Mesenchymal stem cell (in vitro differentiated cells and primary cell): Measurements from ENCODE around the gene EFCAB9.

Experiments used
- DNase-seq: peaks from one replicate; pipeline ENCODE4 v3.0.0-alpha.2; 2013
- H2AFZ ChIP-seq: one replicate; pipeline ENCODE4 v1.6.1; 2013; ENCODE audit warnings: low read depth, mild to moderate bottlenecking, control low read depth, inconsistent platforms, low read length, moderate library complexity
- H2AK5ac ChIP-seq: 2 replicates; pipeline ENCODE4 v1.6.1; 2013; ENCODE audit warnings: low read length, moderate library complexity, mild to moderate bottlenecking, inconsistent platforms; ENCODE audit not compliant: severe bottlenecking
- H2BK120ac ChIP-seq: one replicate; pipeline ENCODE4 v1.6.1; 2013; ENCODE audit warnings: low read depth, mild to moderate bottlenecking, inconsistent platforms, low read length, moderate library complexity
- H2BK12ac ChIP-seq, 2 experiments: one replicate each; pipeline ENCODE4 v1.6.1; 2013; ENCODE audit warnings: inconsistent platforms in 2 of 2, low read length in 2 of 2, mild to moderate bottlenecking in 2 of 2, moderate library complexity in 2 of 2, control low read depth in 1 of 2
- H2BK15ac ChIP-seq: one replicate; pipeline ENCODE4 v1.6.1; 2013; ENCODE audit warnings: mild to moderate bottlenecking, low read depth, inconsistent platforms; ENCODE audit not compliant: poor library complexity, severe bottlenecking
- H2BK5ac ChIP-seq: 2 replicates; pipeline ENCODE4 v1.6.1; 2013; ENCODE audit warnings: low read depth, mild to moderate bottlenecking, low read length, control low read depth, inconsistent platforms; ENCODE audit not compliant: poor library complexity, severe bottlenecking
- H3K14ac ChIP-seq, 2 experiments: one replicate each; pipeline ENCODE4 v1.6.1; 2013; ENCODE audit warnings: inconsistent platforms in 2 of 2, low read length in 2 of 2, control low read depth in 1 of 2, mild to moderate bottlenecking in 1 of 2, moderate library complexity in 1 of 2
- H3K18ac ChIP-seq, 2 experiments: one replicate each; pipeline ENCODE4 v1.6.1; 2013; ENCODE audit warnings: inconsistent platforms in 2 of 2, low read length in 2 of 2, control low read depth in 1 of 2, low read depth in 1 of 2, mild to moderate bottlenecking in 1 of 2
- H3K23ac ChIP-seq, 2 experiments: one replicate each; pipeline ENCODE4 v1.6.1; 2013; ENCODE audit warnings: inconsistent platforms in 2 of 2, low read length in 2 of 2, mild to moderate bottlenecking in 2 of 2, moderate library complexity in 2 of 2, control low read depth in 1 of 2
- H3K27ac ChIP-seq: 2 replicates; pipeline ENCODE4 v1.5.1; 2013; ENCODE audit warnings: mild to moderate bottlenecking, moderate library complexity, low read length, control low read depth, inconsistent platforms; ENCODE audit not compliant: poor library complexity, severe bottlenecking
- H3K27me3 ChIP-seq, 2 experiments: 2 replicates each; pipeline versions ENCODE4 v1.6.1 to v1.7.0; 2013; ENCODE audit warnings: low read length in 2 of 2, mild to moderate bottlenecking in 2 of 2, moderate library complexity in 2 of 2, control low read depth in 1 of 2, inconsistent platforms in 1 of 2; ENCODE audit not compliant: control insufficient read depth in 1 of 2, insufficient read depth in 1 of 2
- H3K36me3 ChIP-seq, 2 experiments: 2 replicates each; pipeline versions ENCODE4 v1.6.1 to v1.7.0; 2013; ENCODE audit warnings: low read length in 2 of 2, control low read depth in 1 of 2, inconsistent platforms in 1 of 2, low read depth in 1 of 2, mild to moderate bottlenecking in 1 of 2; ENCODE audit not compliant: insufficient read depth in 2 of 2, control insufficient read depth in 1 of 2
- H3K4ac ChIP-seq, 2 experiments: one replicate each; pipeline ENCODE4 v1.6.1; 2013; ENCODE audit warnings: inconsistent platforms in 2 of 2, low read length in 2 of 2, mild to moderate bottlenecking in 2 of 2, moderate library complexity in 2 of 2, control low read depth in 1 of 2, low read depth in 1 of 2
- H3K4me1 ChIP-seq: 2 replicates; pipeline ENCODE4 v1.6.1; 2013; ENCODE audit warnings: low read depth, low read length, control low read depth; ENCODE audit not compliant: control insufficient read depth, insufficient read depth
- H3K4me2 ChIP-seq: 2 replicates; pipeline ENCODE4 v1.6.1; 2013; ENCODE audit warnings: low read length, mild to moderate bottlenecking, inconsistent platforms; ENCODE audit not compliant: poor library complexity, severe bottlenecking
- H3K4me3 ChIP-seq, 2 experiments: 2 replicates each; pipeline versions ENCODE4 v1.5.1 to v1.7.0; 2013; ENCODE audit warnings: low read length in 2 of 2, mild to moderate bottlenecking in 2 of 2, control low read depth in 1 of 2, low read depth in 1 of 2; ENCODE audit not compliant: insufficient read depth in 1 of 2
- H3K79me1 ChIP-seq: replicated peaks from 2 replicates; pipeline ENCODE4 v1.6.1; 2013; ENCODE audit warnings: mild to moderate bottlenecking, control low read depth, low read length, inconsistent platforms; ENCODE audit not compliant: poor library complexity, severe bottlenecking
- H3K9ac ChIP-seq: 2 replicates; pipeline ENCODE4 v1.7.0; 2013; ENCODE audit warnings: mild to moderate bottlenecking, low read length, moderate library complexity
- H3K9me3 ChIP-seq: 2 replicates; pipeline ENCODE4 v1.7.0; 2013; ENCODE audit warnings: mild to moderate bottlenecking, low read length; ENCODE audit not compliant: control insufficient read depth
- H4K8ac ChIP-seq: one replicate; pipeline ENCODE4 v1.6.1; 2013; ENCODE audit warnings: inconsistent platforms, mild to moderate bottlenecking, low read length, moderate library complexity
- H4K91ac ChIP-seq: one replicate; pipeline ENCODE4 v1.6.1; 2013; ENCODE audit warnings: mild to moderate bottlenecking, low read length, inconsistent platforms
- WGBS: methylation state at CpG from one replicate; pipeline ENCODE4 v1.1.7; 2013; ENCODE audit warnings: mixed read lengths; 5-methylcytosine and 5-hydroxymethylcytosine counted together

The EFCAB9 gene

GRCh38 chr5:172188033-172188892 is 5.7 kb upstream of the EFCAB9 start, which contains the start of gene STK10:
STK10 (minus strand) TSS chr5:172188224; CDS start chr5:172188042, 182 bp downstream.
- Histone ChIP-seq H2BK5ac (peak within 1 kb of the TSS; percentile 86), H3K23ac (peak within 1 kb of the TSS; percentile 37 to 70), H2BK15ac (peak within 1 kb of the TSS; percentile 46), H3K14ac (peak within 1 kb of the TSS; percentile 16 to 46), H3K9ac (peak within 1 kb of the TSS; percentile 86), H2AFZ (peak within 1 kb of the TSS; percentile 6), H3K4me1 (peaks cover 19% of the 10 kb centered on the region), H3K18ac (peak within 1 kb of the TSS; percentile 77 to 90), H3K79me1 (peaks cover 1% of the 10 kb centered on the region), H2AK5ac (no peak within 1 kb of the TSS), H3K27me3 (no peaks in the 10 kb centered on the region), H3K4ac (peak within 1 kb of the TSS; percentile 80 to 87), H3K27ac (peak within 1 kb of the TSS; percentile 91), H4K8ac (peak within 1 kb of the TSS; percentile 84), H2BK120ac (peak within 1 kb of the TSS; percentile 85), H4K91ac (peak within 1 kb of the TSS; percentile 67), H3K36me3 (peaks cover 3% of the 10 kb centered on the region in 2 experiments), H3K9me3 (no peaks in the 10 kb centered on the region), H2BK12ac (no peak within 1 kb of the TSS), H3K4me2 (peak within 1 kb of the TSS; percentile 52), H3K4me3 (peak within 1 kb of the TSS; percentile 80 to 84)
- DNase-seq = peak; percentile 94
- under 1% methylated on average over 67 of the region's 102 CpGs for WGBS

GRCh38 chr5:172188893-172189692 is 4.9 kb upstream of the EFCAB9 start:
- Histone ChIP-seq H2BK12ac (no peak overlapping the region), H3K4me2 (peak overlapping the region; percentile 62), H3K9ac (peak overlapping the region; percentile 86), H3K4me3 (peak overlapping the region; percentile 80 to 84), H3K27ac (peak overlapping the region; percentile 91), H2BK120ac (no peak overlapping the region), H3K36me3 (peaks cover 3% of the 10 kb centered on the region in 2 experiments), H3K23ac (no peak overlapping the region), H2BK5ac (peak overlapping the region; percentile 81), H4K8ac (peak overlapping the region; percentile 61), H3K79me1 (peaks cover 1% of the 10 kb centered on the region), H2AFZ (peak overlapping the region; percentile 78), H3K4me1 (peaks cover 19% of the 10 kb centered on the region), H3K18ac (peak overlapping the region; percentile 8 to 23), H3K14ac (no peak overlapping the region), H3K9me3 (no peaks in the 10 kb centered on the region), H2AK5ac (no peak overlapping the region), H2BK15ac (no peak overlapping the region), H3K4ac (peak overlapping the region; percentile 40 to 53), H3K27me3 (no peaks in the 10 kb centered on the region), H4K91ac (no peak overlapping the region)
- DNase-seq = peak; percentile 67
- 4% methylated on average over 25 of the region's 30 CpGs for WGBS

- peaks cover 19% of the 10 kb centered on the region for H3K4me1 ChIP-seq
- H3K18ac ChIP-seq = no peak overlapping the region
- DNase-seq = no peak
- H3K27ac ChIP-seq = peak overlapping the region; percentile 91
- no peak overlapping the region for H3K23ac ChIP-seq
- no peak overlapping the region for H4K91ac ChIP-seq
- H2BK15ac ChIP-seq = no peak overlapping the region
- 43% methylated on average over 2 of the region's 3 CpGs for WGBS
- H3K4me3 ChIP-seq = no peak overlapping the region
- no peak overlapping the region for H3K9ac ChIP-seq
- H2BK5ac ChIP-seq = peak overlapping the region; percentile 81
- no peaks in the 10 kb centered on the region for H3K9me3 ChIP-seq
- H2BK12ac ChIP-seq = no peak overlapping the region
- no peak overlapping the region for H2AK5ac ChIP-seq
- peaks cover 2 to 3% of the 10 kb centered on the region in 2 experiments for H3K36me3 ChIP-seq
- H3K4ac ChIP-seq = no peak overlapping the region
- peak overlapping the region; percentile 78 for H2AFZ ChIP-seq
- no peak overlapping the region for H2BK120ac ChIP-seq
- no peak overlapping the region for H4K8ac ChIP-seq
- peaks cover 3% of the 10 kb centered on the region for H3K79me1 ChIP-seq
- no peaks in the 10 kb centered on the region for H3K27me3 ChIP-seq
- peak overlapping the region; percentile 62 for H3K4me2 ChIP-seq
- H3K14ac ChIP-seq = no peak overlapping the region
Measured at GRCh38 chr5:172189693-172190296, 4.2 kb upstream of the EFCAB9 start.
